Measurements from ENCODE around the gene ATP7A.

Gene ATP7A

DNA sequence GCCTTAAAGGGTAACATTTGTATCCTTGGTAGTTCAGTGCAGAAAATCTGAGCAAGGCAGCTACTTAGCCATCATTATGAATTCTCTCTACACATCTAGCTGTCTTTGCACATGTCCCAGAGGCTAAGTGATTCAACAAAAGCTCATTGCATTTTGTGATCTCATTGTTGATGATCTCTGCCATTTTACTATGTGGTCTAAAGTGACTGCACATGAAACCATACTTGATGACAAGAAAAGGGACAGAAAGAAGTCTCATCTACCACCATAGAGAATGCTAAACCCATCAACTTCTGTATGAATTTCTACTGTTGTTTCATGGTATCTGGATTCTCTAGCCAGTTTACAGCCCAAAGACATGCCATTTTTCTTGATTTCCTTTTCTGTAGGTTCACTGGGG, 187.6 kb downstream of the ATP7A start:
- no peak for TF ChIP-seq PAX5 (IDR thresholded peaks at IDR 0.05; ENCODE audit: insufficient read depth, low read length, severe bottlenecking)
- TF ChIP-seq TAF1 (IDR thresholded peaks at IDR 0.05; ENCODE audit: low read depth, low read length) = no peak
- no peak for TF ChIP-seq POLR2AphosphoS5 (IDR thresholded peaks at IDR 0.05; ENCODE audit: low read depth, low read length)
- no peak for TF ChIP-seq POLR2A (IDR thresholded peaks at IDR 0.05; ENCODE audit: low read depth, low read length)
- TF ChIP-seq POU2F2 (IDR thresholded peaks at IDR 0.05; ENCODE audit: low read depth, low read length) = no peak
- TF ChIP-seq SPI1 (IDR thresholded peaks at IDR 0.05; ENCODE audit: low read depth, low read length) = no peak
- DNase-seq (ENCODE audit: insufficient read length, low spot score) = no peak
- FAIRE-seq = no peak

Measured in GM12891 (cell line).